ENCODE data around the gene FAM180B. TPM values are rescaled to one million over a fixed set of nuclear protein-coding genes. Genes with fewer than 3 reads are reported as not detected.
"Not testable (repeated sequence)": the region's sequence is repeated elsewhere in the genome, so short reads cannot be mapped to it uniquely, and the experiment has no call there.

FAM180B gene
- total and polyA plus RNA-seq, 2 of the 13 experiments (the other 11 are each of a cell fraction or from before 2014, with no cell fraction given) = 0.40 to 1.0 TPM

- H4K20me1 ChIP-seq (ENCODE audit: insufficient read depth, low read length) = no peaks in the 10 kb centered on the region
- TF ChIP-seq ZNF552 (CRISPR knock-in tag; IDR thresholded peaks at IDR 0.05; ENCODE audit: borderline replicate concordance) (no peak), ZNF777 (CRISPR knock-in tag; IDR thresholded peaks at IDR 0.05) (no peak), CEBPB (IDR thresholded peaks at IDR 0.05; ENCODE audit: borderline replicate concordance, low read depth, low read length) (peak; percentile 30; the same call in 1 of the 2 replicates)
- intact Hi-C loops (cut with micrococcal nuclease; ENCODE audit: unreplicated experiment) = no loop called here
- no peak for ATAC-seq
- CTCF ChIA-PET (ENCODE audit: low intra/inter-chr PET ratio, low total read pairs) = no interaction called here
- WGBS (ENCODE audit: low lambda C conversion rate) = 93% methylated on average over 2 of the region's 2 CpGs
- no TSS peak for BruUV-seq (replicated peaks)
- no peak for DNase-seq (ENCODE audit: low spot score)
- no peaks in the 10 kb centered on the region for H3K9me3 ChIP-seq (ENCODE audit: low read length)
- no peaks in the 10 kb centered on the region for H3K36me3 ChIP-seq (replicated peaks in 1 of 2; ENCODE audit: control insufficient read depth in 1 of 2, insufficient read depth in 2 of 2, low read length in 2 of 2)
- peaks cover 21% of the 10 kb centered on the region for H3K4me1 ChIP-seq (ENCODE audit: insufficient read depth, low read length)
- H3K27me3 ChIP-seq (ENCODE audit: control insufficient read depth in 1 of 2, insufficient read depth in 2 of 2, low read length in 2 of 2) = no peaks in the 10 kb centered on the region
- H3K27ac ChIP-seq (ENCODE audit: extremely low read length, insufficient read depth, low read length) = no peak overlapping the region
- H3K4me3 ChIP-seq (replicated peaks in 1 of 3; ENCODE audit: insufficient read depth in 1 of 3, low read depth in 2 of 3, low read length in 3 of 3) = no peak overlapping the region
- no peak for FAIRE-seq
- H3K9ac ChIP-seq (ENCODE audit: insufficient read depth, low read depth, low read length) = no peak overlapping the region
- in situ Hi-C loops (cut with HindIII; ENCODE audit: extremely low pct_ligation_motif_present, low pct_unique_long_range_greater_than_20kb) = no loop called here
- POLR2A ChIA-PET = no interaction called here
- no peak overlapping the region for H2AFZ ChIP-seq (ENCODE audit: low read length)
- H3K79me2 ChIP-seq (ENCODE audit: insufficient read depth, low read length) = no peaks in the 10 kb centered on the region
- no peak overlapping the region for H3K4me2 ChIP-seq (ENCODE audit: low read depth, low read length)
Measured at GRCh38 chr11:47560426-47560825, 26.1 kb upstream of the FAM180B start.

DNA sequence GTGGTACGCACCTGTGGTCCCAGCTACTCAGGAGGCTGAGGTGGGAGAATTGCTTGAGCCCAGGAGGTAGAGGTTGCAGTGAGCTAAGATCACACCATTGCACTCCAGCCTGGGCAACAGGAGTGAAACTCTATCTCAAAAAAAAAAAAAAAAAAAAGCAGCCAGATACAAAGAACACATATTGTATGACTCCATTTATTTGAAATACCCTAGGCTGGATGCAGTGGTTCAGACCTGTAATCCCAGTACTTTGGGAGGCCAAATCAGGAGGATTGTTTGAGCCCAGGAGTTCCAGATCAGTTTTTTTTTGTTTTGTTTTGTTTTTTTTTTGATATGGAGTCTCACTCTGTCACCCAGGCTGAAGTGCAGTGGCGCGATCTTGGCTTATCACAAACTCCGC lies 24.1 kb upstream of the FAM180B start:
- ATAC-seq; H3K9me3 ChIP-seq (ENCODE audit: low read length); H3K27me3 ChIP-seq (ENCODE audit: control insufficient read depth in 1 of 2, insufficient read depth in 2 of 2, low read length in 2 of 2); BruUV-seq (replicated peaks); H2AFZ ChIP-seq (ENCODE audit: low read length); H3K9ac ChIP-seq (ENCODE audit: insufficient read depth, low read depth, low read length); POLR2A ChIA-PET; H3K4me2 ChIP-seq (ENCODE audit: low read depth, low read length); CTCF ChIA-PET (ENCODE audit: low intra/inter-chr PET ratio, low total read pairs); DNase-seq (ENCODE audit: low spot score); H3K36me3 ChIP-seq (replicated peaks in 1 of 2; ENCODE audit: control insufficient read depth in 1 of 2, insufficient read depth in 2 of 2, low read length in 2 of 2); intact Hi-C loops (cut with micrococcal nuclease; ENCODE audit: unreplicated experiment); in situ Hi-C loops (cut with HindIII; ENCODE audit: extremely low pct_ligation_motif_present, low pct_unique_long_range_greater_than_20kb); H3K4me3 ChIP-seq (replicated peaks in 1 of 3; ENCODE audit: insufficient read depth in 1 of 3, low read depth in 2 of 3, low read length in 3 of 3); H3K27ac ChIP-seq (ENCODE audit: extremely low read length, insufficient read depth, low read length); FAIRE-seq; H4K20me1 ChIP-seq (ENCODE audit: insufficient read depth, low read length): not testable (repeated sequence)
- 100% methylated on average over 4 of the region's 4 CpGs for WGBS (ENCODE audit: low lambda C conversion rate)
- Histone ChIP-seq H3K4me1 (ENCODE audit: insufficient read depth, low read length) (peaks cover 23% of the 10 kb centered on the region), H3K79me2 (ENCODE audit: insufficient read depth, low read length) (peaks cover 17% of the 10 kb centered on the region)
